ENCODE measurements around the gene NOXA1. TPM values are rescaled to one million over a fixed set of nuclear protein-coding genes. Genes with fewer than 3 reads are reported as not detected.
A peak's percentile ranks its signal among the peaks of the same experiment; 100 is the strongest.

NOXA1 gene
- total and polyA plus RNA-seq, 9 of the 15 experiments (the other 6 are each of a cell fraction or from before 2014, with no cell fraction given) = 0.07 to 1.2 (median 0.20) TPM; not detected in 4

GRCh38 chr9:137411645-137412380, 11.4 kb upstream of the NOXA1 start (continued):
- TF ChIP-seq NCOA1 (IDR thresholded peaks at IDR 0.05; ENCODE audit: low read depth) = no peak
- no peak for TF ChIP-seq TAF7 (tag; IDR thresholded peaks at IDR 0.05)
- TF ChIP-seq ZBTB33 (CRISPR knock-in tag; IDR thresholded peaks at IDR 0.05) = peak; percentile 40; the same call in 1 of the 2 replicates
- peak; percentile 81 for TF ChIP-seq VEZF1 (CRISPR knock-in tag; IDR thresholded peaks at IDR 0.05)
- peak in 1 of 2 experiments; percentile 11; a peak in 1 of 4 replicates for TF ChIP-seq HDAC1 (IDR thresholded peaks at IDR 0.05)
- TF ChIP-seq FOXM1 (IDR thresholded peaks at IDR 0.05; ENCODE audit: low read depth) = no peak
- TF ChIP-seq FOXM1 (CRISPR knock-in tag; IDR thresholded peaks at IDR 0.05; ENCODE audit: low read depth) = no peak
- peak; percentile 41; the same call in 1 of the 2 replicates for TF ChIP-seq RAD51 (IDR thresholded peaks at IDR 0.05; ENCODE audit: borderline replicate concordance, low read depth)
- TF ChIP-seq ASH1L (IDR thresholded peaks at IDR 0.05; ENCODE audit: borderline replicate concordance, low read depth, partially characterized antibody) = no peak
- no peak for TF ChIP-seq ID3 (CRISPR knock-in tag; IDR thresholded peaks at IDR 0.05)
- TF ChIP-seq ID3 (tag; IDR thresholded peaks at IDR 0.05) = 0 out of 2 replicates have a peak, but pooled peaks have one; percentile 16
- TF ChIP-seq MEIS2 (IDR thresholded peaks at IDR 0.05; ENCODE audit: partially characterized antibody) = no peak
- no peak for TF ChIP-seq PREB (CRISPR knock-in tag; IDR thresholded peaks at IDR 0.05)
- no peak for TF ChIP-seq ZNF384 (IDR thresholded peaks at IDR 0.05; ENCODE audit: low read depth, low read length)
- no peak; the same call in 1 of the 2 replicates for TF ChIP-seq GATAD2B (IDR thresholded peaks at IDR 0.05; ENCODE audit: borderline replicate concordance)
- TF ChIP-seq BRF2 (IDR thresholded peaks at IDR 0.05; ENCODE audit: borderline replicate concordance, insufficient read depth, insufficient read length) = no peak
- no peak for TF ChIP-seq KAT7 (CRISPR knock-in tag; IDR thresholded peaks at IDR 0.05; ENCODE audit: borderline replicate concordance)
- TF ChIP-seq ZNF146 (CRISPR knock-in tag; IDR thresholded peaks at IDR 0.05; ENCODE audit: unreplicated experiment) = no peak
- no peak for TF ChIP-seq TSC22D4 (tag; IDR thresholded peaks at IDR 0.05)
- no peak for TF ChIP-seq HLTF (IDR thresholded peaks at IDR 0.05)
- TF ChIP-seq ELK3 (CRISPR knock-in tag; IDR thresholded peaks at IDR 0.05) = no peak
